SJCRH30 (cell line): ENCODE data around the gene SPDYE6. TPM values are rescaled to one million over a fixed set of nuclear protein-coding genes. Genes with fewer than 3 reads are reported as not detected.

ENCODE experiments used
- total RNA-seq: library from RNA; depleted of rRNA; stranded (reverse); fragments of >200 nt; shearing (Covaris generic); gene quantifications from 2 replicates; pipeline ENCODE4 v1.2.3, GENCODE V29; 2014; rRNA removed

Gene SPDYE6
- total RNA-seq, 1 experiment from 2014 or later: not detected

Other genes starting within 250 kb of the SPDYE6 start
- 12.3 and 13.4 TPM in 2 replicates for gene SH2B2, start 69.6 kb downstream of the SPDYE6 start, total RNA-seq
- gene PRKRIP1, start 39.9 kb upstream of the SPDYE6 start, total RNA-seq: 20.0 and 24.4 TPM in 2 replicates
- gene ORAI2, start 77.1 kb upstream of the SPDYE6 start, total RNA-seq: 24.6 and 25.6 TPM in 2 replicates
- gene ALKBH4, start 108.4 kb upstream of the SPDYE6 start, total RNA-seq: 16.2 and 21.1 TPM in 2 replicates
- gene LRWD1, start 108.5 kb upstream of the SPDYE6 start, total RNA-seq: 26.1 and 27.8 TPM in 2 replicates
- gene POLR2J, start 122.5 kb upstream of the SPDYE6 start, total RNA-seq: 70.1 and 73.2 TPM in 2 replicates
- 1.5 and 2.5 TPM in 2 replicates for gene RASA4B, start 161.3 kb upstream of the SPDYE6 start, total RNA-seq
- gene UPK3BL2, start 187.3 kb upstream of the SPDYE6 start, total RNA-seq: 2.8 and 3.7 TPM in 2 replicates
- gene SPDYE2, start 194.8 kb upstream of the SPDYE6 start, total RNA-seq: 0.10 TPM in 1 of 2 replicates, not detected in the other
- 21.5 and 27.3 TPM in 2 replicates for gene POLR2J3, start 216.1 kb upstream of the SPDYE6 start, total RNA-seq